ENCODE results near the gene PI4KB. TPM values are rescaled to one million over a fixed set of nuclear protein-coding genes. Genes with fewer than 3 reads are reported as not detected.
A peak's percentile ranks its signal among the peaks of the same experiment; 100 is the strongest.

Gene PI4KB
- polyA plus RNA-seq, 1 donor from 2014 or later, result 22.8 TPM

- Histone ChIP-seq H3K9ac (ENCODE audit: low read length) (peak overlapping the region; percentile 77), H3K36me3 (ENCODE audit: insufficient read depth, low read length) (peaks cover 7% of the 10 kb centered on the region), H4K20me1 (ENCODE audit: insufficient read depth) (no peaks in the 10 kb centered on the region), H3K27ac (ENCODE audit: low read length) (no peak overlapping the region), H3K4me3 (ENCODE audit: low read length) (peak overlapping the region; percentile 89), H3K27me3 (ENCODE audit: insufficient read depth, low read depth, low read length) (no peaks in the 10 kb centered on the region), H2AFZ (ENCODE audit: low read depth, low read length) (no peak overlapping the region), H3K9me2 (ENCODE audit: insufficient read depth, low read length) (no peaks in the 10 kb centered on the region), H3K4me2 (ENCODE audit: low read length) (peak overlapping the region; percentile 99), H3K9me3 (ENCODE audit: low read length) (no peaks in the 10 kb centered on the region), H3K79me2 (replicated peaks; ENCODE audit: insufficient read depth, low read length) (peaks cover 16% of the 10 kb centered on the region), H3F3A (ENCODE audit: insufficient read depth, low read length, poor library complexity, severe bottlenecking) (no peaks in the 10 kb centered on the region)
- TF ChIP-seq REST (IDR thresholded peaks at IDR 0.05; ENCODE audit: borderline replicate concordance) (no peak), EZH2 (IDR thresholded peaks at IDR 0.05; ENCODE audit: borderline replicate concordance, insufficient read depth, low read length, poor library complexity, severe bottlenecking) (no peak), MXI1 (conservative IDR thresholded peaks at IDR 0.05; ENCODE audit: poor library complexity, severe bottlenecking) (no peak), EP300 (conservative IDR thresholded peaks at IDR 0.05; ENCODE audit: poor library complexity, severe bottlenecking) (no peak), RAD21 (conservative IDR thresholded peaks at IDR 0.05) (no peak), TAF1 (IDR thresholded peaks at IDR 0.05; ENCODE audit: low read depth) (no peak), CTCF (IDR thresholded peaks at IDR 0.05; ENCODE audit: poor library complexity, severe bottlenecking) (no peak), SMC3 (conservative IDR thresholded peaks at IDR 0.05; ENCODE audit: poor library complexity) (no peak), POLR2AphosphoS5 (IDR thresholded peaks at IDR 0.05) (no peak)
These were observed 1.4 kb downstream of the PI4KB start for GRCh38 chr1:151325646-151326429.

GRCh38 chr1:151325231-151325630, 2.0 kb downstream of the PI4KB start:
- H3K9ac ChIP-seq (ENCODE audit: low read length), result no peak overlapping the region
- H3K27ac ChIP-seq (ENCODE audit: low read length), result no peak overlapping the region
- H3K4me2 ChIP-seq (ENCODE audit: low read length), result no peak overlapping the region
- H3K36me3 ChIP-seq (ENCODE audit: insufficient read depth, low read length), result peaks cover 7% of the 10 kb centered on the region
- H3K27me3 ChIP-seq (ENCODE audit: insufficient read depth, low read depth, low read length), result no peaks in the 10 kb centered on the region
- H4K20me1 ChIP-seq (ENCODE audit: insufficient read depth), result no peaks in the 10 kb centered on the region
- no peaks in the 10 kb centered on the region for H3K9me3 ChIP-seq (ENCODE audit: low read length)
- H3K79me2 ChIP-seq (replicated peaks; ENCODE audit: insufficient read depth, low read length), result peaks cover 16% of the 10 kb centered on the region
- peak overlapping the region; percentile 89 for H3K4me3 ChIP-seq (ENCODE audit: low read length)
- no peaks in the 10 kb centered on the region for H3K9me2 ChIP-seq (ENCODE audit: insufficient read depth, low read length)
- TF ChIP-seq EP300 (conservative IDR thresholded peaks at IDR 0.05; ENCODE audit: poor library complexity, severe bottlenecking), result no peak
- TF ChIP-seq SMC3 (conservative IDR thresholded peaks at IDR 0.05; ENCODE audit: poor library complexity), result no peak
- no peak for TF ChIP-seq EZH2 (IDR thresholded peaks at IDR 0.05; ENCODE audit: borderline replicate concordance, insufficient read depth, low read length, poor library complexity, severe bottlenecking)
- no peak for TF ChIP-seq TAF1 (IDR thresholded peaks at IDR 0.05; ENCODE audit: low read depth)
- no peak for TF ChIP-seq CTCF (IDR thresholded peaks at IDR 0.05; ENCODE audit: poor library complexity, severe bottlenecking)
- TF ChIP-seq RAD21 (conservative IDR thresholded peaks at IDR 0.05), result no peak
- no peak for TF ChIP-seq REST (IDR thresholded peaks at IDR 0.05; ENCODE audit: borderline replicate concordance)
- no peak overlapping the region for H2AFZ ChIP-seq (ENCODE audit: low read depth, low read length)
- H3F3A ChIP-seq (ENCODE audit: insufficient read depth, low read length, poor library complexity, severe bottlenecking), result no peaks in the 10 kb centered on the region

Measured in neural cell (in vitro differentiated cells).